Activated CD8-positive, alpha-beta T cell treated with anti-CD3 and anti-CD28 coated beads for 36 hours (primary cell): ENCODE measurements around the gene SYNGAP1. TPM values are rescaled to one million over a fixed set of nuclear protein-coding genes. Genes with fewer than 3 reads are reported as not detected.
"Not testable (repeated sequence)": the region's sequence is repeated elsewhere in the genome, so short reads cannot be mapped to it uniquely, and the experiment has no call there.

Source experiments
- ATAC-seq: fragments of 200-7000 bp; cut with Tn5 transposase; one replicate; pipeline ENCODE4 v1.10.0; 2021; ENCODE audit warnings: mild to moderate bottlenecking, moderate library complexity
- CTCF ChIA-PET: fragments of 350-600 bp; sonication (Branson Sonifier 250); formaldehyde crosslinking; loops from one replicate; lab custom pipeline; 2021; ENCODE audit warnings: antibody characterized with exemption; lab: Charles Lee
- POLR2A ChIA-PET: fragments of 350-600 bp; sonication (Branson Sonifier 250); formaldehyde crosslinking; loops from one replicate; lab custom pipeline; 2021; ENCODE audit warnings: antibody characterized with exemption; lab: Charles Lee
- DNase-seq: peaks from one replicate; pipeline ENCODE4 v3.0.0-alpha.2; 2020
- H3K27ac Mint-ChIP-seq: one replicate; pipeline ENCODE4 v1.8.0; 2021; ENCODE audit warnings: mild to moderate bottlenecking, mixed read lengths
- H3K27me3 Mint-ChIP-seq: one replicate; pipeline ENCODE4 v1.8.0; 2021; ENCODE audit warnings: mixed read lengths
- H3K36me3 Mint-ChIP-seq: one replicate; pipeline ENCODE4 v1.8.0; 2021; ENCODE audit warnings: low read depth, mixed read lengths
- H3K4me1 Mint-ChIP-seq: one replicate; pipeline ENCODE4 v1.8.0; 2021; ENCODE audit warnings: low read depth, mixed read lengths
- H3K4me3 Mint-ChIP-seq: one replicate; pipeline ENCODE4 v1.8.0; 2021; ENCODE audit warnings: mild to moderate bottlenecking, moderate library complexity, mixed read lengths
- H3K9me3 Mint-ChIP-seq: one replicate; pipeline ENCODE4 v1.8.0; 2021; ENCODE audit warnings: mixed read lengths
- intact Hi-C: fragments of 100-400 bp; cut with micrococcal nuclease; formaldehyde crosslinking; loops from one replicate; pipeline ENCODE4 v1.10.0; 2022
- total RNA-seq, 2 experiments: library from RNA; stranded (reverse); gene quantifications; one replicate each; pipeline ENCODE4 v1.2.3, GENCODE V29; 2021
- TF ChIP-seq, protein P1 (sequence below): fragments of 200-600 bp; IDR thresholded peaks from one replicate; pipeline ENCODE4 v1.8.0; 2022; ENCODE audit warnings: antibody characterized with exemption, mild to moderate bottlenecking

Gene SYNGAP1
- total RNA-seq, 2 experiments from 2014 or later = 57.9 to 67.0 TPM

DNA sequence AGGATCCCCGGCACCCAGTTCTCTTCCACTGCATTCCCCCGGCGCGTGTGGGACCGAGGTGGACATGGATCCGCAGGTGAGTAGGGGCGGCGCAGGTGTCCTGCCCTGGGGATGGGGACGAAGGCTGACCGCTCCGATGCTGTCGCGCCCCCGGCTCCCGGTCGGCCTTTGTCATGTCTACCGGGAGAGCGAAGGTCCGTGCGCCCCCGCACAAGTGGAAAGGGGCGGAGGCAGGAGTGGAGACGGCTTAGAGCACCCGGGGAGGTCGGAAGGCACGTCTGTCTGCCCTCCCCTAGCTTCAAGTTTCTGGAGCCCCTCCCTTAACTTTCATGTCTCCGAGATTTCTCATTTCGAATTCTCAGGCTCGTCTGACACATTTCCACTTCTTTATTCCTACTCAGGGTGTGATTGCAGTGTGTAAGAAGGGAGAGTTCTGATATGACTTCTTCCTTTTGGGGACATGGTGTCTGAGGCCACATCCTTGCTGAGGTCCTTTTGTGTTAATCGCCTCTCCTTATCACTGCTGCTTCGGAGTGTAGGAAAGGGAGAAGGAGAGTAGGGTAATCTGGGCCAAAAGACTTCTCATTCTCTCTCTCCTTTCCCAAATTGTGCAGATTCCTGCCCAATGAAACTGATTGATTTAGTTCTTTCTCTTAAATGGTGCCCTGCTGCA lies 27.8 kb upstream of the SYNGAP1 start:
- ATAC-seq = peak; percentile 36
- TF ChIP-seq, protein P1, sequence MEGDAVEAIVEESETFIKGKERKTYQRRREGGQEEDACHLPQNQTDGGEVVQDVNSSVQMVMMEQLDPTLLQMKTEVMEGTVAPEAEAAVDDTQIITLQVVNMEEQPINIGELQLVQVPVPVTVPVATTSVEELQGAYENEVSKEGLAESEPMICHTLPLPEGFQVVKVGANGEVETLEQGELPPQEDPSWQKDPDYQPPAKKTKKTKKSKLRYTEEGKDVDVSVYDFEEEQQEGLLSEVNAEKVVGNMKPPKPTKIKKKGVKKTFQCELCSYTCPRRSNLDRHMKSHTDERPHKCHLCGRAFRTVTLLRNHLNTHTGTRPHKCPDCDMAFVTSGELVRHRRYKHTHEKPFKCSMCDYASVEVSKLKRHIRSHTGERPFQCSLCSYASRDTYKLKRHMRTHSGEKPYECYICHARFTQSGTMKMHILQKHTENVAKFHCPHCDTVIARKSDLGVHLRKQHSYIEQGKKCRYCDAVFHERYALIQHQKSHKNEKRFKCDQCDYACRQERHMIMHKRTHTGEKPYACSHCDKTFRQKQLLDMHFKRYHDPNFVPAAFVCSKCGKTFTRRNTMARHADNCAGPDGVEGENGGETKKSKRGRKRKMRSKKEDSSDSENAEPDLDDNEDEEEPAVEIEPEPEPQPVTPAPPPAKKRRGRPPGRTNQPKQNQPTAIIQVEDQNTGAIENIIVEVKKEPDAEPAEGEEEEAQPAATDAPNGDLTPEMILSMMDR = no peak
- no peaks in the 10 kb centered on the region for H3K27me3 Mint-ChIP-seq
- H3K27ac Mint-ChIP-seq = peak overlapping the region; percentile 93
- H3K4me3 Mint-ChIP-seq = peak overlapping the region; percentile 89
- POLR2A ChIA-PET = interaction anchor here (0.8 to 2.5 kb wide), 6 partner anchors 9 to 93 kb away, joined by 3 to 9 read pairs (median 4); partner anchors contain the start of genes RGL2 and SYNGAP1
- intact Hi-C loops = loop anchor here (1.0 to 5.0 kb wide), 2 partner anchors 18 to 35 kb away; no protein-coding TSS in a partner anchor
- CTCF ChIA-PET = interaction anchor here (1.0 kb wide), 2 partner anchors 34 to 115 kb away, joined by 3 to 4 read pairs; partner anchors contain the start of gene B3GALT4
- peaks cover 29% of the 10 kb centered on the region for H3K36me3 Mint-ChIP-seq
- H3K9me3 Mint-ChIP-seq = no peaks in the 10 kb centered on the region
- DNase-seq = peak; percentile 74
- H3K4me1 Mint-ChIP-seq = peaks cover 36% of the 10 kb centered on the region

DNA sequence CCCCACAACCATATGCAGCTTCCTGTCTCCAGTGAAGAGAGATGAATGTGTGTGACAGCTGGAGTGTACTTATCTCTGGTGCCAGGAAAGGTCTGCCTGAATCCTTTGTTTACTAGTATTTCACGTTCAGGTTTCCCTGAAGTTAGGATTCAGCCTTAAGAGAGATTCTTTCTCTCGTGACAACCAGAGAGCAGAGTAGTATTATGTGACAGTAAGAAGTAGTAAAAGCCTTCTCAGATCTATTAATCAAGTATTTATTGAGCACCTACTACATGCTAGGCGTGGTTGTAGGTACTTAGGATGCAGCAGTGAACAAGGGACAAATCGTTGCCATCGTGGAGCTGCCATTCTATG lies 27.3 kb upstream of the SYNGAP1 start:
- intact Hi-C loops = loop anchor here (5.0 kb wide), 1 partner anchor 35 kb away; no protein-coding TSS in a partner anchor
- Mint-ChIP-seq H3K4me3 (peak overlapping the region; percentile 89), H3K4me1 (peaks cover 36% of the 10 kb centered on the region), H3K9me3 (no peaks in the 10 kb centered on the region), H3K27me3 (no peaks in the 10 kb centered on the region), H3K36me3 (peaks cover 32% of the 10 kb centered on the region), H3K27ac (peak overlapping the region; percentile 93)
- ChIA-PET CTCF (interaction anchor here (1.0 kb wide), 2 partner anchors 34 to 116 kb away, joined by 3 to 4 read pairs; partner anchors contain the start of gene B3GALT4), POLR2A (interaction anchor here (1.4 to 2.5 kb wide), 3 partner anchors 9 to 15 kb away, joined by 4 to 9 read pairs (median 5); no protein-coding TSS in a partner anchor)
- TF ChIP-seq, protein P1 = no peak
- no peak for DNase-seq
- ATAC-seq = no peak

DNA sequence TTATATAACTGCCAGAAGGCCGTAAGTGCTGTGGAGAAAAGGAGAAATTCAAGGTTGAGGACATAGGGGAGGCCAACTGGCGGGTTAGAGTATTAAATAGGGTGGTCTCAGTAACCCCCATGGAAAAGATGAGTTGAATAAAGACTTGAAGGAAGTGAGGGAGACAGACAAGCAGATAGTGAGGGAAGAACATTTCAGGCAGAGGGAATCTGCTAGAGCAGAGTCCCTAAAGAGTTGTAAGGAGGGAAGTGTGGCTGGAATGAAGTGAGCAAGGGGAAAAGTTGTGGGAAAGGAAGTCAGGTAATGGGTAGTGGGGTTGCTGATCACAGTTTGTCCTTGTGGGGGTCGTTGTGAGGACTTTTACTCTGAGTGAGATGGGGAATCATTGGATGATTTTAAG lies 26.9 kb upstream of the SYNGAP1 start:
- H3K4me3 Mint-ChIP-seq = peak overlapping the region; percentile 89
- H3K27me3 Mint-ChIP-seq = no peaks in the 10 kb centered on the region
- ChIA-PET CTCF (no interaction called here), POLR2A (interaction anchor here (1.4 to 2.5 kb wide), 3 partner anchors 8 to 14 kb away, joined by 4 to 9 read pairs (median 5); no protein-coding TSS in a partner anchor)
- H3K9me3 Mint-ChIP-seq = no peaks in the 10 kb centered on the region
- TF ChIP-seq, protein P1 = no peak
- H3K4me1 Mint-ChIP-seq = peaks cover 36% of the 10 kb centered on the region
- no peak overlapping the region for H3K27ac Mint-ChIP-seq
- no peak for DNase-seq
- peaks cover 36% of the 10 kb centered on the region for H3K36me3 Mint-ChIP-seq
- intact Hi-C loops = loop anchor here (5.0 kb wide), 1 partner anchor 34 kb away; no protein-coding TSS in a partner anchor
- ATAC-seq = no peak

DNA sequence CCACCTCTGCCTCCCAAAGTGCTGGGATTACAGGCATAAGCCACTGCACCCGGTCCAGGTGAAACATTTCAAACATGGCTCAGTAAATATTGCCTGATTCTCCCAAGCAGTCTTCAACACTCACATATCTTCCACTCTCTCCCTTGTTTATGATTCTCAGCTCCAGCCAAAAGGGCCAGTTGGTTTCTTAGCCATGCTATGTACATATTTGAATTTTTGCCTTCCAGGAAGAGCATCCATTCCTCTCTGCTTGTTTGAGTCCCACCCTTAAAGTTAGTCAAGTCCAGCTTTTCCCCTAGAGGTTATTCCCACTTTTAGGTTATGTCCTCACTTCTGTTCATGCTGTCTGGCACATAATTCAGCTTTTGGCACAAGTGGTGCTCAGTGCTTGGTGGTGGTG lies 22.3 kb upstream of the SYNGAP1 start:
- no peak for ATAC-seq

DNA sequence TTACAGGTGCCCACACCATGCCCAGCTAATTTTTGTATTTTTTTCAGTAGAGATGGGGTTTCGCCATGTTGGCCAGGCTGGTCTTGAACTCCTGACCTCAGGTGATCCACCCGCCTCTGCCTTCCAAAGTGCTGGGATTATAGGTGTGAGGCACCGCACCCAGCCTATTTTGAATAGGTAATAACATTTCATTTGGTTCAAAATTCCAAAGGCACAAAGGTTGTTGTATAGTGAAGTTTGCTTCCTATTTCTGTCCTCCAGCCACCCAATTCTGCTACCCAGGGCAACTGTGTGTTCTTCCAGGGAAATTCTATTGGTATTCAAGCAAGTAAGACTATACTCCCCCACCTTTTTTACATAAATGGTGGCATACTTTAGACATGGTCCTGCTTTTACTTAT lies 21.3 kb upstream of the SYNGAP1 start:
- H3K4me3 Mint-ChIP-seq, ATAC-seq, intact Hi-C loops, CTCF ChIA-PET, H3K9me3 Mint-ChIP-seq, DNase-seq, POLR2A ChIA-PET, H3K27ac Mint-ChIP-seq, H3K27me3 Mint-ChIP-seq: not testable (repeated sequence)
- Mint-ChIP-seq H3K4me1 (peaks cover 18% of the 10 kb centered on the region), H3K36me3 (peaks cover 60% of the 10 kb centered on the region)

More for the DNA sequence above, 22.3 kb upstream of the SYNGAP1 start:
- H3K36me3 Mint-ChIP-seq = peaks cover 58% of the 10 kb centered on the region
- ChIA-PET CTCF (interaction anchor here (1.2 to 2.6 kb wide), 2 partner anchors 10 to 12 kb away, joined by 3 to 7 read pairs; no protein-coding TSS in a partner anchor), POLR2A (no interaction called here)
- H3K27me3 Mint-ChIP-seq = no peaks in the 10 kb centered on the region
- TF ChIP-seq, protein P1 = no peak
- no peak for DNase-seq
- intact Hi-C loops = no loop called here
- H3K9me3 Mint-ChIP-seq = no peaks in the 10 kb centered on the region
- peaks cover 25% of the 10 kb centered on the region for H3K4me1 Mint-ChIP-seq
- H3K4me3 Mint-ChIP-seq = no peak overlapping the region
- H3K27ac Mint-ChIP-seq = no peak overlapping the region

DNA sequence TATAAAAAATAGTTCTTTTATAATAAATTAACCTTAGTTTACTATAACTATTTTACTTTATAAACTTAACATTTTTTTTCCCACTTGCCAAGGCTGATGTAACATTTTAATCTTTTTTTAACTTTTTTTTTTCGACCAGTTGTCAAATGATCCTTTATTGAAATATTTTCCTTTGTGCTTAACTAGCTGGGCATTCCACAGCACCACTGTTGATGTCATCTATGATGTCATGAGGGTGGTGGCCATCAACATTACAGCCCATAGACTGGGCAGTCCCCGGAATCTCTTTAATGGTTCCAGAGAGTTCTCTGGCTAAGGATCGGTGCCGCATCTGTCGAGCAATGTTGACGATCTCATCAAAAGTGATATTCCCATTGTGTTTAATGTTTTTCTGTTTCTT lies 20.0 kb upstream of the SYNGAP1 start:
- H3K27me3 Mint-ChIP-seq, POLR2A ChIA-PET, H3K9me3 Mint-ChIP-seq, DNase-seq, H3K4me1 Mint-ChIP-seq, ATAC-seq, H3K4me3 Mint-ChIP-seq, H3K27ac Mint-ChIP-seq, intact Hi-C loops: not testable (repeated sequence)
- CTCF ChIA-PET = interaction anchor here (1.0 kb wide), 1 partner anchor 11 kb away, joined by 3 read pairs; no protein-coding TSS in a partner anchor
- H3K36me3 Mint-ChIP-seq = peaks cover 64% of the 10 kb centered on the region
